Smooth muscle cell (in vitro differentiated cells): ENCODE results near the gene KIF4A. TPM values are rescaled to one million over a fixed set of nuclear protein-coding genes. Genes with fewer than 3 reads are reported as not detected.

Experiments
- DNase-seq: peaks from one replicate; lab custom pipeline; 2025; ENCODE audit not compliant: unreplicated experiment; lab: John Stamatoyannopoulos, UW
- H2AFZ ChIP-seq: fragments of 200-600 bp; sonication (generic); 2 replicates; pipeline ENCODE4 v1.6.0; 2016; ENCODE audit warnings: antibody characterized with exemption, low read depth, mild to moderate bottlenecking
- H3F3A ChIP-seq: fragments of 200-600 bp; sonication (generic); 2 replicates; pipeline ENCODE4 v1.6.0; 2017; ENCODE audit warnings: antibody characterized with exemption, low read depth
- H3K27ac ChIP-seq: fragments of 200-600 bp; sonication (generic); 2 replicates; pipeline ENCODE4 v1.5.1; 2016; ENCODE audit warnings: low read depth, mild to moderate bottlenecking
- H3K27me3 ChIP-seq: fragments of 200-600 bp; sonication (generic); 2 replicates; pipeline ENCODE4 v1.6.1; 2016; ENCODE audit warnings: low read depth, mild to moderate bottlenecking
- H3K36me3 ChIP-seq: fragments of 200-600 bp; sonication (generic); 2 replicates; pipeline ENCODE4 v1.5.1; 2016; ENCODE audit warnings: low read depth
- H3K4me1 ChIP-seq: fragments of 200-600 bp; sonication (generic); 2 replicates; pipeline ENCODE4 v1.5.1; 2016; ENCODE audit warnings: low read depth
- H3K4me2 ChIP-seq: fragments of 200-600 bp; sonication (generic); 2 replicates; pipeline ENCODE4 v1.6.0; 2016; ENCODE audit warnings: mild to moderate bottlenecking
- H3K4me3 ChIP-seq: fragments of 200-600 bp; sonication (generic); 2 replicates; pipeline ENCODE4 v1.5.1; 2016; ENCODE audit warnings: mild to moderate bottlenecking
- H3K79me2 ChIP-seq: fragments of 200-600 bp; sonication (generic); 2 replicates; pipeline ENCODE4 v1.6.0; 2016; ENCODE audit warnings: low read depth, mild to moderate bottlenecking
- H3K9ac ChIP-seq: fragments of 200-600 bp; sonication (generic); 2 replicates; pipeline ENCODE4 v1.6.0; 2016; ENCODE audit warnings: low read depth
- H3K9me3 ChIP-seq: fragments of 200-600 bp; sonication (generic); replicated peaks from 2 replicates; pipeline ENCODE4 v1.5.1; 2016; ENCODE audit warnings: low read depth
- H4K20me1 ChIP-seq: fragments of 200-600 bp; sonication (generic); 2 replicates; pipeline ENCODE4 v1.6.0; 2016; ENCODE audit warnings: low read depth
- CTCF ChIP-seq: fragments of 200-600 bp; sonication (generic); IDR thresholded peaks from 2 replicates; pipeline ENCODE4 v1.5.1; 2017; ENCODE audit warnings: borderline replicate concordance, mild to moderate bottlenecking, antibody characterized with exemption; ENCODE audit not compliant: insufficient read depth, poor library complexity, severe bottlenecking
- WGBS: methylation state at CpG from one replicate; pipeline ENCODE4 v1.1.7; 2016; ENCODE audit warnings: low lambda C conversion rate; 5-methylcytosine and 5-hydroxymethylcytosine counted together
- polyA plus RNA-seq: library from polyadenylated mRNA; unstranded; fragments of >200 nt; fragmentation: Nextera tagmentation; extraction: Ambion mirVana; gene quantifications from 2 replicates; pipeline ENCODE4 v1.2.1, GENCODE V29; 2016
- total RNA-seq: library from RNA; depleted of rRNA; stranded (reverse); fragments of >200 nt; gene quantifications from 2 replicates; pipeline ENCODE4 v1.2.3, GENCODE V29; 2014

Gene KIF4A
- total and polyA plus RNA-seq, 2 experiments from 2014 or later = 1.8 to 5.9 TPM

DNA sequence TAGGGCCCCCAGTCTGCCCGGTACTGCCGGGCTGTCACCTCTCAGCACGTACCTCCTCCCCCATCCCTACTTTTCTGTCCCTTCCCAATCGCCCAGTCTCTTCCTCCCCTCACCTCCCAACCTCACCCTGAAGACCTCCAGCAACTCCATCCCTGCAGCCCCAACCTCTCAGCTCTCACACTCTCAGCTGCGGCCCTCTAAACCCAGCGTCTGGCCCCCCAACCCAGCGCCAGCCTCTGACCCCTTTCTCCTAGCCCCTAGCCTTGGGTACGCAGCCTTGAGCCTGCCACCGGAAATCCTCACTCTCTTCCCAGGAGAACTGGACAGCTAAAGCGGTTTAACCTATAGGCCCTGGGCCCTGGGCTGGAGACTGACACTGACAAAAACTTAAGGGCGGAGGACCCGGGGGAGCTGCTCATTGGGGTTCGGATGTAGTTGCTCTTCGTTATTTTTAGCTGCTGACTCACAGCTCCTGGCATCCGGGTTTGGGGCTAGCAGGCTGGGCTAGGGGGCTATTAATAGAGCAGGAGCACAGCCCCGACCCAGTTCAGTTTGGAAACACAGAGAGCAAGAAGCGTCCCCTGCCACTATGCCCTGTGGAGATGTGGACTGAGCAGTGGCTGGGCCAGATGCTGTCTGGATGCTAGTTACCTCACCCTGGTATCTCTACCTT, 145.1 kb downstream of the KIF4A start:
- H3K36me3 ChIP-seq = no peaks in the 10 kb centered on the region
- H3K9ac ChIP-seq = no peak overlapping the region
- TF ChIP-seq CTCF = no peak
- H3K27me3 ChIP-seq = no peaks in the 10 kb centered on the region
- H2AFZ ChIP-seq = peak overlapping the region; percentile 97
- H3K4me2 ChIP-seq = peak overlapping the region; percentile 93
- no peaks in the 10 kb centered on the region for H3K9me3 ChIP-seq
- WGBS = 50% methylated on average over 17 of the region's 17 CpGs
- peak overlapping the region; percentile 65 for H3K4me3 ChIP-seq
- H4K20me1 ChIP-seq = no peaks in the 10 kb centered on the region
- H3F3A ChIP-seq = no peaks in the 10 kb centered on the region
- no peak for DNase-seq
- H3K4me1 ChIP-seq = no peaks in the 10 kb centered on the region
- no peak overlapping the region for H3K27ac ChIP-seq
- no peaks in the 10 kb centered on the region for H3K79me2 ChIP-seq

- Histone ChIP-seq H3K36me3 (no peaks in the 10 kb centered on the region), H3K79me2 (no peaks in the 10 kb centered on the region), H3F3A (no peaks in the 10 kb centered on the region), H4K20me1 (no peaks in the 10 kb centered on the region), H2AFZ (no peak overlapping the region), H3K9me3 (no peaks in the 10 kb centered on the region), H3K4me2 (no peak overlapping the region), H3K4me1 (no peaks in the 10 kb centered on the region), H3K9ac (no peak overlapping the region), H3K27me3 (peaks cover 4% of the 10 kb centered on the region), H3K4me3 (no peak overlapping the region), H3K27ac (no peak overlapping the region)
- WGBS = 59% methylated on average over 16 of the region's 16 CpGs
- DNase-seq = no peak
- no peak for TF ChIP-seq CTCF
Observed at GRCh38 chrX:70436343-70436742, 146.4 kb downstream of the KIF4A start.

DNA sequence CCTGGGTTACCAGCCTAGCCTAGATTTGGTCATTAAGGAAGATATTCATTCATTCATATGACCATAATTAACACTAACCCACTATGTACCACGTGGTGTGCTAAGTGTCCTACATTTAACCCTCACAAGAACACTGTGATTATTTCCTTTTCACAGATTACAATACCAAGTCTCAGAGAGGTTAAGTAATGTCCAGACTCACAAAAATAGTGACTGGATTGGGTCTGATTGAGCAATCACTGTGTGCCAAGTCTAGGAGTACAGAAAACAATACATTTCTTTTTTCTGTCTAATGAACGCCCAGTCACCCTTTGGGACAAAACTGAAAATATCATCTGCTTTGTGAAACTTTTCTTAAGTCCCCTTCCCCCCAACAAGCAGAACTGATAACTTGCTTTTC, 147.1 kb downstream of the KIF4A start:
- H3K4me1 ChIP-seq = no peaks in the 10 kb centered on the region
- H3K27me3 ChIP-seq = peaks cover 4% of the 10 kb centered on the region
- H4K20me1 ChIP-seq = no peaks in the 10 kb centered on the region
- no peak overlapping the region for H3K27ac ChIP-seq
- no peaks in the 10 kb centered on the region for H3F3A ChIP-seq
- H3K4me2 ChIP-seq = no peak overlapping the region
- no peak for TF ChIP-seq CTCF
- no peak overlapping the region for H3K4me3 ChIP-seq
- no peaks in the 10 kb centered on the region for H3K79me2 ChIP-seq
- no peak overlapping the region for H2AFZ ChIP-seq
- no peak overlapping the region for H3K9ac ChIP-seq
- no peak for DNase-seq
- no peaks in the 10 kb centered on the region for H3K36me3 ChIP-seq
- WGBS = 68% methylated on average over 2 of the region's 2 CpGs
- H3K9me3 ChIP-seq = no peaks in the 10 kb centered on the region
